GM19043 (cell line): Measurements from ENCODE around the gene CLP1.

ENCODE experiments used
- ATAC-seq: cut with Tn5 transposase; IDR thresholded peaks from one replicate; pipeline ENCODE4 v1.9.1; 2021; ENCODE audit warnings: low read depth; ENCODE audit not compliant: unreplicated experiment

The CLP1 gene

DNA sequence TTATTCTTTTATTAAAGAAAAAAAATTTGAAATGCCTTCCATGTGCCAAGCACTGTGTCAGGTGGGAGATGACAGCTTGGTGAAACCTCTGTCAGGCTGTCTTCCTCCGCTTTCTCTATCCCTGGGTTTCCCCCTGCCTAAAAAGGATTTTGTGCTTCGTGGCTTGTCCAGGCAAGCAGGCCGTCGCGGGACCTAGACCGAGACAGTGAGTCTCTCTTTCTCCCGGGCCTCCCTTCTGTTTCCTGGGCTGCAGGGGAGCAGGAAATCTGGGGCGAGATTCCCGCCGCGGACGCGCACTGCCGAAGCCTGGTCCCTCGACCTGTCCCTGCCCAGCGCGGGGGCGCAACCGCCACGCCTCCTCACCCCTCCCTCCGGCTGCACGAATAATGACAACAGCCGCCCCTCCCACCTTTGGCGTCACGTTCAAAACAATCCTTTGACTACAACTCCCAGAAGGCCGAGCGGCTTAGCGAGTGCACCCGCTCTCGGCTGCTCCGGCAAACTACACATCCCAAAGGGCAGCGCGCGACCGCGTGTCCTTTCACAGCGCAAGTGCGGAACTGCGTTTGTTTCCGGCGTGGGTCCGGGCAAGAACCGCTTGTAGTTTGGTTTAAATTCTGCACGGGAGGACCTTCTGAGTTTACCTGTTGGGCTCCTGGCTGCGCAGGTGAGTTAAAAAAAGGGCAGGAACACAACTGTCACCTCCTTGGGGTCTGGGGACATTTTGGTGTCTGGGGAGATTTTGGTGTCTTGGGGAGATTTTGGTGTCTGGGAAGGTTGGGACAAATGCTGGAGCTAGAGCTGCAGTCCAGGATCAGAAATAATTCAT is at the start of gene CLP1:
Gene CLP1 (plus strand): TSS at position 569 of the 829 bp plus-strand sequence. CDS start 1,715 bp downstream, outside the sequence.
- peak; percentile 99 for ATAC-seq

- no peak for ATAC-seq
These were observed 47.4 kb upstream of the CLP1 start for GRCh38 chr11:57610170-57610569.

DNA sequence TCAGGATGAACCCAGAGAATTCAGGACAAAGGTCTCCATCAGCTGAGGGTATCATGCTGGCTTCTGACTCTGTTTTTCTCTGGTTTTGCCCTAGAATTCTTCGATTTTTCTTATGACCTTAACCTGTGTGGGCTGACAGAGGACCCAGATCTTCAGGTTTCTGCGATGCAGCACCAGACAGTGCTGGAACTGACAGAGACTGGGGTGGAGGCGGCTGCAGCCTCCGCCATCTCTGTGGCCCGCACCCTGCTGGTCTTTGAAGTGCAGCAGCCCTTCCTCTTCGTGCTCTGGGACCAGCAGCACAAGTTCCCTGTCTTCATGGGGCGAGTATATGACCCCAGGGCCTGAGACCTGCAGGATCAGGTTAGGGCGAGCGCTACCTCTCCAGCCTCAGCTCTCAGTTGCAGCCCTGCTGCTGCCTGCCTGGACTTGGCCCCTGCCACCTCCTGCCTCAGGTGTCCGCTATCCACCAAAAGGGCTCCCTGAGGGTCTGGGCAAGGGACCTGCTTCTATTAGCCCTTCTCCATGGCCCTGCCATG is 43.3 kb upstream of the CLP1 start:
- ATAC-seq: no peak

DNA sequence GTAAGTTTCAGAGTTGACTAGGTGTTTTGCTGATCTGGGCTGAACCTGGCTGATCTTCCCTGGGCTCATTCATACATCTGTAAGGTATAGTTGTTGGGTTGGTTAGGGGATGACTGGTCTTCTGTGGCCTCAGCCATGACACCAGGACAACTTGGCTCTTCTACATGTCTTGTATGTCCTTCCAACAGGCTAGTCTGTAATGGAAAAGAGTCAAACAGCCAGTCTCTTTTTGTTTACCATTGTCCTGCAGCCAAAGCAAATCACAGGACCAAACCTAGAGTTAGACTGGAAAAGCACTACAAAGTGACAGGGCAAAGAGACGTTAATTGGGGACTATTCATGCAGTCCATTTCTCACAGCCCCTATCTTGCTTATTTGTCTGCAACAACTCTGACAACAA is 42.3 kb upstream of the CLP1 start:
- ATAC-seq: no peak

- no peak for ATAC-seq
These were observed 41.0 kb upstream of the CLP1 start for GRCh38 chr11:57616595-57616994.

DNA sequence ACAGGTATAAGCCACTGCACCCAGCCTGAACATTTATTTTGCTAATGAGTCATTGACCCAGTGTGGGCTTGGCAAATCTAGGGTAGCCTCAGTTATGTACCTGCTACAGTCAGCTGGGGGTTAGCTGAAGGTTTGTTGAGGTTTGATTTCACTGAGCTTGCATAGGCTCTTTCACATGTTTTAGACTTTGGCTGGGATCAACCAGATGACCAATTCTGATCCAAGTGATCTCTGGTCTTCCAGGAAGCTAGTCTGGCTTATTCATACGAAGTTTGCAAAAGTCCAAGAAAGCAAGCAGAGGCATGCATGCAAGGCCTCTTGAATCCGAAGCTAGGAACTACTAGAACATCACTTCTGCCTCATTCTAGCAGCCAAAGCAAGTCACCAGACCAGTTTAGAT is 39.1 kb upstream of the CLP1 start:
- ATAC-seq: no peak

DNA sequence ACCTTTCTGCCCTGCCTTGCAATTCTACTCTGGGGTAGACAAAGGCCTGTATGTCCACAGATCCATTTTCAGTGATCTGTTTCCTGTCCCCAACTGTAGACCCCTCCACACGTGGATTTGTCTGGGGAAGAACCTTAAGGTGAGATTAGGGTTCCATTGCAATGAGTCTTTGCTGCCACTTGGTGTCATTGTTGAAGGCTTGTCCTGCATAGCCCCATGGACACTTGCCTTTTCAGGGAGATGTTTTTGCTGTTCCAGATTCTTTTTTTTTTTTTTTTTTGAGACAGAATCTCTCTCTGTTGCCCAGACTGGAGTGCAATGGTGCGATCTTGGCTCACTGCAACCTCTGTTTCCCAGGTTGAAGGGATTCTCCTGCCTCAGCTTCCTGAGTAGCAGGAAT is 38.2 kb upstream of the CLP1 start:
- no peak for ATAC-seq

- ATAC-seq: no peak
These were observed 37.1 kb upstream of the CLP1 start for GRCh38 chr11:57620467-57620866.

GRCh38 chr11:57622263-57622662 is 35.3 kb upstream of the CLP1 start:
- no peak for ATAC-seq

- ATAC-seq: no peak
These were observed 32.7 kb upstream of the CLP1 start for GRCh38 chr11:57624864-57625263.

- no peak for ATAC-seq
These were observed 30.7 kb upstream of the CLP1 start for GRCh38 chr11:57626895-57627294.

DNA sequence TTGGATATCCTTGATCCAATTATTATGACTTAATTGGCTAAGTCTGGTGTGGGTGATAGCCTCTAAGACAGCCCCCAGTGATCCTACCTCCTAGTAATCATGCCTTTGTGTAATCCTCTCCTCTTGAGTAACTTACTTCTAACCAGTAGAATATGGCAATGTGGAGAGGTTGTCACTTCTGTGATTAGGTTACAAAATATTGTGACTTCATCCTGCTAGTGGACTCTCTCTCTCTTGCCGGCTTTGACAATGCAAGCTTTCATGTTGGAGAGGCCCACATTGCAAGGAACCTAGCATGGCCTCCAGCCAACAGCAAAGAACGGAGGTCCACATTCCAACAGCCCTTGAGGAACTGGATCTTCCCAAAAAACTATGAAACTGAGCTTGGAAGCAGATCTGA is 27.4 kb upstream of the CLP1 start:
- no peak for ATAC-seq

GRCh38 chr11:57632116-57632515 is 25.4 kb upstream of the CLP1 start:
- ATAC-seq: no peak

- ATAC-seq: no peak
These were observed 24.0 kb upstream of the CLP1 start for GRCh38 chr11:57633394-57634070.

DNA sequence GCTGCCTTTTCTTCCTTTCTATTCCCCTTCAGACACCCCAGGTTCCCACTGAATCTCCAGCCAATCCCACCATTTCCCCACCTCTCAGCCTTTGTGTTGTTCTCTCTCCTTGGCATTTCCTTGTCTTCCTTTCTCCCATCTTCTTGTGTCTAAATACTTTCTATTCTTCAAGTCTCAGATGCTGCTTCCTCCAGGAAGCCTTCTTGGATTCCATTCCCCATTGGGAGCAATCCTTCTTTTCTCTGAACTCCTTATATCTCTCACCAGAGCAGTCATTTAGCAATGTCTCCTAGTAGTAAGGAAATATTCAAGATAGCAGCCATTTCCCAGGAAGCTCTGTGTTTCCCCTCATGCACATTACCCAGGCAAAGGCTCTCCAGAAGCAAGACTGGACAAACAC is 23.3 kb upstream of the CLP1 start:
- no peak for ATAC-seq

DNA sequence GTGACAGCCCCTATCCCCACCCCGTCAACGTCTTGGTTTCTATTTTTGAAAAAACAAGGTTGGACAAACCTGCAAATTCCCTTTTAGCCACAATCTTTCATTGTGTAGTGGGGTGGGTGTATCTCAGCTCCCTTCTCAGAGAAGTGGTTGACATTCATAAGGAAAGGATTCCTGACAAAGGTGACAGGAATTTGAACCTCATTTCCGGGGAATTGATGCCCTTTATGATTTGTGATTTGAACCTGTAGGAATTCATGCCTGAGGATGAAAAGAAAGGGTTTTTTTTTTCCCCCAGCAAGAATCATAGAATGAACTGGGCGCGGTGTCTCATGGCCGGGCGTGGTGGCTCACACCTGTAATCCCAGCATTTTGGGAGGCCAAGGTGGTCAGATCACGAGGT is 22.3 kb upstream of the CLP1 start:
- no peak for ATAC-seq

DNA sequence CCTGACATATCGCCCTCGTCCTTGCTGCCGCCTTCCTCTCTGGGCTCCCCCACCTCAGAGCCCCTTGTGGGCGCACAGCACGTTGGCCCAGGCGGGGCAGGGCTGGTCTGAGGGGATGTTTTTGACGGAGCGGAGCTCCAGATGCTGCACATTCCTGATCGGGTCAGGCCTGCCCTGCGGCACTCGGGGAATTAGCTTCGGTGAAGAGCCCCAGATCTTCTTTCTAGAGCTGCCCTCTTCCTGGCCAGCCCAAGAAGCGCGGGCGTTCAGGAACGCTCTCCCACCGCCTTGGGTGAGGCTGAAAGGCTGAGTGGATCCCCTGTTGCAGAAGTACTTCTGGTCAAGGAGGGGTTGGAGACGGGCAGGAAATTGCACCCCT is 19.9 kb upstream of the CLP1 start:
- ATAC-seq: no peak

- peak; percentile 51 for ATAC-seq
These were observed 19.4 kb upstream of the CLP1 start for GRCh38 chr11:57638005-57638781.

DNA sequence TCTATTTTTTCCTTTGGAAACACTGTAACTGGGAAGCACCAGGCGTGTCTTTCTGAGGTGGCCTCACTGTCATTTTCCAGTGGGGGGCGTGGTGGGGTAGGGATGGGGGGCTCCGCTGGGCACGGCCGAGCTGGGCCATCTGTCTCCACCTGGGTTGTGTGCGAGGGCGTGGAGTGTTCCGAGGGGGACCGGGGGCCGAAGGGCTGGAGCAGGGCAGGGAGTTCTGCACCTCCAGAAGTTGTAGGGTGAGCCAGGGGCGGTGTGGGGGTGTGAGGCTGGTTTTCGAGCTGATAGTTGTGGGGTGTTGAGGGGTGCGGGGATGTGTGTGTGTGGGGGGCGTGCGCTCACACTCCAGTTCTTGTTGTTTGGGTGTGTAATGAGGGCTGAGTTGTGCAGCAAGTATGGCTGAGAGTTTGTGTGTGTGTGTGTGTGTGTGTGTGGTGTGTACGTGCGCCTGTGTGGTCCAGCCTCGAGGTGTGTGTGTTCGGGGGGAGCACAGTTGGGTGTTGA is 18.7 kb upstream of the CLP1 start:
- ATAC-seq: no peak

DNA sequence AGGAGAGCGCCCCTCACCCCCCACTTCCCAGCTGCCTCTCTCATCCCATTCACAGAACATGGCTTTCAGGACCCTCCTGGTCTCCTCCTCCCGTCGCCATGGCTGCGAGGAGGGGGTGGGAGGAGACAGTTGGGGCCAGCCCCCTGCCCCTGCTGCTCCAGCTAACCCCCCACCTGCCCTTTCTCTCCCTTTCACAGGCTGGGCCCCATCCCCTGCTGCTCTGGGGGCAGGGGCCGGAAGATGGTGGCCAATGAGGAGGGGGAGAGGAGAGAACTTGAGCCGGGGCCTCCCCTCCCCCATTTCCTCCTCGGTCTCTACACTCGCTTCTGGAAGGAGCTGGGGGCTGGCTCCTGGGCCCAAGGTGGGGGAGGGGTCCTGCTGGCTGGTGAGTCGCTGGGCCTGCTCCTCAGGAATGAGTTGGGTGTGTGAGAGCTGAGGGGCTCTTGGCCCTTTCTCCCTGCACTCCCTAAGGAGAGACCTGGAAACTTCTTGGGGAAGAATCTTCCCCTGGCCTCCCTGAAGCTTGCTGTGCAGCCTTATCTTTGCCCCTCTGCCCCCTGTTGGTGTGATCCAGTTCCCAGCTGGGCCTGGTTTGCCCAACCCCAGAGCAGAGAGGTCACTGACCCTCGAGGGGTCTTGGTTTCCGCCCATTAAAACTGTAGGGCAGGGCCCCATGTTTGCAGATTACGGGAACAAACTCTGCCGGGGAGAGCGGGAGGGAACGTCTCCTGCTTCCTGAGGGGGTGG is 18.1 kb upstream of the CLP1 start:
- no peak for ATAC-seq
